ENCODE results near the gene PCDHB15. TPM values are rescaled to one million over a fixed set of nuclear protein-coding genes. Genes with fewer than 3 reads are reported as not detected.
A peak's percentile ranks its signal among the peaks of the same experiment; 100 is the strongest.
"Not testable (repeated sequence)": the region's sequence is repeated elsewhere in the genome, so short reads cannot be mapped to it uniquely, and the experiment has no call there.

PCDHB15 gene
- total and polyA plus RNA-seq, 7 donors, result 0.23 to 7.3 (median 4.1) TPM; not detected in 1

GRCh38 chr5:141208478-141208877, 36.7 kb upstream of the PCDHB15 start, which contains the start of gene PCDHB12:
Gene PCDHB12, plus strand, starts transcription at chr5:141208719. Its CDS starts 189 bp downstream, at chr5:141208908.
- Histone ChIP-seq H3K9me3 (peaks cover 8 to 48% (median 11%) of the 10 kb centered on the region in 4 donors), H3K27me3 (peaks cover 0 to 4% (median 0%) of the 10 kb centered on the region in 3 donors), H3K36me3 (no peaks in the 10 kb centered on the region), H3K27ac (no peak within 1 kb of the TSS), H3K4me1 (no peaks in the 10 kb centered on the region), H3K4me3 (peak within 1 kb of the TSS in 1 of 4 donors; percentile 26)
- DNase-seq, result no peak
- TF ChIP-seq POLR2AphosphoS5 (IDR thresholded peaks at IDR 0.05), result no peak
- TF ChIP-seq POLR2A (IDR thresholded peaks at IDR 0.05), result no peak
- TF ChIP-seq CTCF (IDR thresholded peaks at IDR 0.05), result peak in 1 of 4 experiments; percentile 11
- no peak for TF ChIP-seq EP300 (IDR thresholded peaks at IDR 0.05)
- WGBS, 2 donors, result 24 to 34% methylated on average over 11 of the region's 11 CpGs
- intact Hi-C loops (cut with DNase I), result no loop called here

DNA sequence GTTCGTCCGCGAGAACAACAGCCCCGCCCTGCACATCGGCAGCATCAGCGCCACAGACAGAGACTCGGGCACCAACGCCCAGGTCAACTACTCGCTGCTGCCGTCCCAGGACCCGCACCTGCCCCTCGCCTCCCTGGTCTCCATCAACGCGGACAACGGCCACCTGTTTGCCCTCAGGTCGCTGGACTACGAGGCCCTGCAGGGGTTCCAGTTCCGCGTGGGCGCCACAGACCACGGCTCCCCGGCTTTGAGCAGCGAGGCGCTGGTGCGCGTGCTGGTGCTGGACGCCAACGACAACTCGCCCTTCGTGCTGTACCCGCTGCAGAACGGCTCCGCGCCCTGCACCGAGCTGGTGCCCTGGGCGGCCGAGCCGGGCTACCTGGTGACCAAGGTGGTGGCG, 34.9 kb upstream of the PCDHB15 start:
- H3K27ac ChIP-seq; H3K27me3 ChIP-seq; DNase-seq; H3K4me1 ChIP-seq; intact Hi-C loops (cut with DNase I); H3K4me3 ChIP-seq; H3K36me3 ChIP-seq: not testable (repeated sequence)
- peaks cover 8 to 50% (median 11%) of the 10 kb centered on the region in 4 donors for H3K9me3 ChIP-seq
- 45 to 69% methylated on average over 39 of the region's 39 CpGs for WGBS, 2 donors

DNA sequence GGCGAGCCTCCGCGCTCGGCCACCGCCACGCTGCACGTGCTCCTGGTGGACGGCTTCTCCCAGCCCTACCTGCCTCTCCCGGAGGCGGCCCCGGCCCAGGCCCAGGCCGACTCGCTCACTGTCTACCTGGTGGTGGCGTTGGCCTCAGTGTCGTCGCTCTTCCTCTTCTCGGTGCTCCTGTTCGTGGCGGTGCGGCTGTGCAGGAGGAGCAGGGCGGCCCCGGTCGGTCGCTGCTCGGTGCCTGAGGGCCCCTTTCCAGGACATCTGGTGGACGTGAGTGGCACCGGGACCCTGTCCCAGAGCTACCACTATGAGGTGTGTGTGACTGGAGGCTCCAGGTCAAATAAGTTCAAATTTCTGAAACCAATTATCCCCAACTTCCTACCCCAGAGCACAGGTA, 34.3 kb upstream of the PCDHB15 start:
- H3K9me3 ChIP-seq, result peaks cover 8 to 51% (median 12%) of the 10 kb centered on the region in 4 donors
- 35 to 60% methylated on average over 22 of the region's 27 CpGs for WGBS, 2 donors

DNA sequence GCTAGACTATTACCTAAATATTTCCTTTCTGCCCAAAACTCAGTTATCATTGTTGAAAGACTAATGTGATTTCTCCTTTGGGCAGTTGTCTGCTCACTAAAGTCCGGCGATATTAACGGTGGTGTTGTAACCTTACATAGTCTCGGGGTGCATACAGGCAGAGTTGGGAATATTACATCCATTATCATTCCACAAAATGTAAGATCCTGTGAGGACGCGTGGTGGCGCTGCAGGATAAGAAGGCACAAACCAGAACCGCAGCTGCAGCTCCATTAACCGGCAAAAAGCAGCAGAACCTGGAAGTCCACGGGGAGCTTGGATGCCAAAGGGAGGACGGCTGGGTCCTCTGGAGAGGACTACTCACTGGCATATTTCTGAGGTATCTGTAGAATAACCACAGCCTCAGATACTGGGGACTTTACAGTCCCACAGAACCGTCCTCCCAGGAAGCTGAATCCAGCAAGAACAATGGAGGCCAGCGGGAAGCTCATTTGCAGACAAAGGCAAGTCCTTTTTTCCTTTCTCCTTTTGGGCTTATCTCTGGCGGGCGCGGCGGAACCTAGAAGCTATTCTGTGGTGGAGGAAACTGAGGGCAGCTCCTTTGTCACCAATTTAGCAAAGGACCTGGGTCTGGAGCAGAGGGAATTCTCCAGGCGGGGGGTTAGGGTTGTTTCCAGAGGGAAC, 31.4 kb upstream of the PCDHB15 start, which contains the start of gene PCDHB13:
Gene PCDHB13 (plus strand): TSS at position 264 of the 684 bp plus-strand sequence. CDS start 205 bp downstream, at position 469.
- H3K36me3 ChIP-seq; intact Hi-C loops (cut with DNase I); DNase-seq; H3K27me3 ChIP-seq; H3K27ac ChIP-seq; H3K4me1 ChIP-seq: not testable (repeated sequence)
- Histone ChIP-seq H3K4me3 (peak within 1 kb of the TSS in 3 of 4 donors; percentile 16 to 22 (median 19)), H3K9me3 (peaks cover 15 to 62% (median 25%) of the 10 kb centered on the region in 4 donors)
- TF ChIP-seq CTCF (IDR thresholded peaks at IDR 0.05), result peak in 2 of 4 experiments; percentile 17 to 44
- 14 to 16% methylated on average over 14 to 15 of the region's 18 CpGs for WGBS, 2 donors

More for the DNA sequence above, 34.3 kb upstream of the PCDHB15 start:
- H3K4me1 ChIP-seq; H3K27me3 ChIP-seq; H3K36me3 ChIP-seq; H3K4me3 ChIP-seq; DNase-seq; intact Hi-C loops (cut with DNase I); H3K27ac ChIP-seq: not testable (repeated sequence)

- H3K36me3 ChIP-seq; intact Hi-C loops (cut with DNase I): not testable (repeated sequence)
Measured at GRCh38 chr5:141214583-141214982, 30.6 kb upstream of the PCDHB15 start.

DNA sequence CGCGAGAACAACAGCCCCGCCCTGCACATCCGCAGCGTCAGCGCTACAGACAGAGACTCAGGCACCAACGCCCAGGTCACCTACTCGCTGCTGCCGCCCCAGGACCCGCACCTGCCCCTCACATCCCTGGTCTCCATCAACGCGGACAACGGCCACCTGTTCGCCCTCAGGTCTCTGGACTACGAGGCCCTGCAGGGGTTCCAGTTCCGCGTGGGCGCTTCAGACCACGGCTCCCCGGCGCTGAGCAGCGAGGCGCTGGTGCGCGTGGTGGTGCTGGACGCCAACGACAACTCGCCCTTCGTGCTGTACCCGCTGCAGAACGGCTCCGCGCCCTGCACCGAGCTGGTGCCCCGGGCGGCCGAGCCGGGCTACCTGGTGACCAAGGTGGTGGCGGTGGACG, 29.7 kb upstream of the PCDHB15 start:
- H3K27ac ChIP-seq; DNase-seq; H3K36me3 ChIP-seq; H3K4me3 ChIP-seq; H3K27me3 ChIP-seq; H3K4me1 ChIP-seq; intact Hi-C loops (cut with DNase I): not testable (repeated sequence)
- peaks cover 11 to 53% (median 23%) of the 10 kb centered on the region in 4 donors for H3K9me3 ChIP-seq
- 44 to 78% methylated on average over 36 to 37 of the region's 40 CpGs for WGBS, 2 donors

More at GRCh38 chr5:141214583-141214982, 30.6 kb upstream of the PCDHB15 start:
- 68 to 75% methylated on average over 11 of the region's 12 CpGs for WGBS, 2 donors
- H3K9me3 ChIP-seq, result peaks cover 15 to 59% (median 25%) of the 10 kb centered on the region in 4 donors
- H3K4me1 ChIP-seq, H3K27me3 ChIP-seq, H3K4me3 ChIP-seq, DNase-seq, H3K27ac ChIP-seq: not testable (repeated sequence)

DNA sequence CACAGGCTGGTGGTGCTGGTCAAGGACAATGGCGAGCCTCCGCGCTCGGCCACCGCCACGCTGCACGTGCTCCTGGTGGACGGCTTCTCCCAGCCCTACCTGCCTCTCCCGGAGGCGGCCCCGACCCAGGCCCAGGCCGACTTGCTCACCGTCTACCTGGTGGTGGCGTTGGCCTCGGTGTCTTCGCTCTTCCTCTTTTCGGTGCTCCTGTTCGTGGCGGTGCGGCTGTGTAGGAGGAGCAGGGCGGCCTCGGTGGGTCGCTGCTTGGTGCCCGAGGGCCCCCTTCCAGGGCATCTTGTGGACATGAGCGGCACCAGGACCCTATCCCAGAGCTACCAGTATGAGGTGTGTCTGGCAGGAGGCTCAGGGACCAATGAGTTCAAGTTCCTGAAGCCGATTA, 29.2 kb upstream of the PCDHB15 start:
- H3K27ac ChIP-seq, result not testable (repeated sequence)

More for the DNA sequence above, 29.2 kb upstream of the PCDHB15 start:
- H3K4me1 ChIP-seq; H3K36me3 ChIP-seq; intact Hi-C loops (cut with DNase I); DNase-seq; H3K27me3 ChIP-seq; H3K4me3 ChIP-seq: not testable (repeated sequence)
- peaks cover 9 to 51% (median 23%) of the 10 kb centered on the region in 4 donors for H3K9me3 ChIP-seq
- 37 to 72% methylated on average over 19 to 22 of the region's 26 CpGs for WGBS, 2 donors

All from sigmoid colon (tissue), 7 donors.